ENCODE results near the gene GPSM3. TPM values are rescaled to one million over a fixed set of nuclear protein-coding genes. Genes with fewer than 3 reads are reported as not detected.
A peak's percentile ranks its signal among the peaks of the same experiment; 100 is the strongest.

The GPSM3 gene
- total RNA-seq, 1 donor from 2014 or later: 16.2 TPM

- no peaks in the 10 kb centered on the region for H3K36me3 ChIP-seq
- no peak overlapping the region for H3K27ac ChIP-seq
- TF ChIP-seq POLR2AphosphoS5 (IDR thresholded peaks at IDR 0.05; ENCODE audit: insufficient read depth in 1 of 2, low read depth in 1 of 2) (no peak), POLR2A (IDR thresholded peaks at IDR 0.05) (no peak)
- TF ChIP-seq, protein P1, sequence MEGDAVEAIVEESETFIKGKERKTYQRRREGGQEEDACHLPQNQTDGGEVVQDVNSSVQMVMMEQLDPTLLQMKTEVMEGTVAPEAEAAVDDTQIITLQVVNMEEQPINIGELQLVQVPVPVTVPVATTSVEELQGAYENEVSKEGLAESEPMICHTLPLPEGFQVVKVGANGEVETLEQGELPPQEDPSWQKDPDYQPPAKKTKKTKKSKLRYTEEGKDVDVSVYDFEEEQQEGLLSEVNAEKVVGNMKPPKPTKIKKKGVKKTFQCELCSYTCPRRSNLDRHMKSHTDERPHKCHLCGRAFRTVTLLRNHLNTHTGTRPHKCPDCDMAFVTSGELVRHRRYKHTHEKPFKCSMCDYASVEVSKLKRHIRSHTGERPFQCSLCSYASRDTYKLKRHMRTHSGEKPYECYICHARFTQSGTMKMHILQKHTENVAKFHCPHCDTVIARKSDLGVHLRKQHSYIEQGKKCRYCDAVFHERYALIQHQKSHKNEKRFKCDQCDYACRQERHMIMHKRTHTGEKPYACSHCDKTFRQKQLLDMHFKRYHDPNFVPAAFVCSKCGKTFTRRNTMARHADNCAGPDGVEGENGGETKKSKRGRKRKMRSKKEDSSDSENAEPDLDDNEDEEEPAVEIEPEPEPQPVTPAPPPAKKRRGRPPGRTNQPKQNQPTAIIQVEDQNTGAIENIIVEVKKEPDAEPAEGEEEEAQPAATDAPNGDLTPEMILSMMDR (IDR thresholded peaks at IDR 0.05): no peak
- H3K9me3 ChIP-seq: no peaks in the 10 kb centered on the region
- no peak for DNase-seq (ENCODE audit: extremely low spot score in 2 of 2)
- no peaks in the 10 kb centered on the region for H3K27me3 ChIP-seq
- intact Hi-C loops (cut with DNase I): no loop called here
- no peak overlapping the region for H3K4me3 ChIP-seq
- H3K4me1 ChIP-seq: no peaks in the 10 kb centered on the region
Observed at GRCh38 chr6:32224696-32225095, 32.3 kb upstream of the GPSM3 start.

DNA sequence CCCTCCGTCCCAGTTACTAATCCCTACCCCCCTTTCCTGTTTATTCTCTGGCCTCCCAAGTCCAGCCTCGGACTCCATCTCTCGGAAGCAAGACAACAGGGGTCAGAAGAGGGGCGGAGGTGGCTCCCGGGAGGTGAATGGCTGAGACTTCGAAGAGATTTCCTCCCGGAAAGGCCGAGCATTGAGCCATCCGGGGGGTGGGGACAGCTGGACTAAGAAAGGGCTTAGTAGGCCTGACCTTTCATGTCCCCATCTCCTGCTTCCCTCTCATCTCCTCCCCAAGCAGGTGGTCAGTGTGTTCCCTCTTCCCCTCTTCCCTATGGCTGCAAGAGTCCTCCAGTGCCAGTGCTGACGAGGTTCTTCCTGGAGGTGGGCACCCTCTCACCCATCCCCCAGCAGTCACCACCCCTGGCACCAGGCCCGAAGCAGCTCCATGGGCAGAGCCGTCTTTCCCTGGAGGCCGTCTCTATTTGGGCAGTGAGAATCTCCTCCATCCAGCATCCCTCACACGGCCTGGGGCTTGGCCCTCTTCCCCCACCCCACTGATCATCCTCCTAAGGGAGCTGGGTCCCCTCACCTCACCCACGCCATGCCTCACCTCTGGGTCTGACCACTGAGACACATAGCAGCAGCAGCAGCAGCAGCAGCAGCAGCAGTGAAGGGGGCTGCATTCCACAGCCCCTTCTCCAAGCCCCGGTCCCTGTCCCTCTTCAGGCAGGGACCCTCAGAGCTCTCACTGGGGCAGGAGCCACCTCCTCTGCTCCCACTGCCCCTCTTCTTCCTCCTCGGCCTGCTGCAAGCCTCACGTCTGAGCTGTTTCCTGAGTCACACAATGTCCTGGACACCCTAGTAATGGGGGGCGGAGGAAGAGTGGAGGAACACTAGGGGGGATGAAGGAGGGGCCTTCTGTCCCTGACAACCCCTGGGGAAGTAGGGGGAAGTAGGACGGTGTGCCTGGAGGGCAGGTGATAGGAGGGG lies 31.1 kb upstream of the GPSM3 start, which contains the start of gene NOTCH4:
Gene NOTCH4 (minus strand): TSS at position 810 of the 978 bp plus-strand sequence. CDS start 139 bp downstream, at position 671.
- H3K9me3 ChIP-seq: no peaks in the 10 kb centered on the region
- no peak for DNase-seq (ENCODE audit: extremely low spot score in 2 of 2)
- no peaks in the 10 kb centered on the region for H3K27me3 ChIP-seq
- intact Hi-C loops (cut with DNase I): no loop called here
- H3K4me1 ChIP-seq: no peaks in the 10 kb centered on the region
- H3K27ac ChIP-seq: peak within 1 kb of the TSS; percentile 27
- TF ChIP-seq, protein P1 (IDR thresholded peaks at IDR 0.05): no peak
- TF ChIP-seq POLR2A (IDR thresholded peaks at IDR 0.05): no peak
- no peak for TF ChIP-seq POLR2AphosphoS5 (IDR thresholded peaks at IDR 0.05; ENCODE audit: insufficient read depth in 1 of 2, low read depth in 1 of 2)
- H3K4me3 ChIP-seq: peak within 1 kb of the TSS in 1 of 2 donors; percentile 16
- no peaks in the 10 kb centered on the region for H3K36me3 ChIP-seq

DNA sequence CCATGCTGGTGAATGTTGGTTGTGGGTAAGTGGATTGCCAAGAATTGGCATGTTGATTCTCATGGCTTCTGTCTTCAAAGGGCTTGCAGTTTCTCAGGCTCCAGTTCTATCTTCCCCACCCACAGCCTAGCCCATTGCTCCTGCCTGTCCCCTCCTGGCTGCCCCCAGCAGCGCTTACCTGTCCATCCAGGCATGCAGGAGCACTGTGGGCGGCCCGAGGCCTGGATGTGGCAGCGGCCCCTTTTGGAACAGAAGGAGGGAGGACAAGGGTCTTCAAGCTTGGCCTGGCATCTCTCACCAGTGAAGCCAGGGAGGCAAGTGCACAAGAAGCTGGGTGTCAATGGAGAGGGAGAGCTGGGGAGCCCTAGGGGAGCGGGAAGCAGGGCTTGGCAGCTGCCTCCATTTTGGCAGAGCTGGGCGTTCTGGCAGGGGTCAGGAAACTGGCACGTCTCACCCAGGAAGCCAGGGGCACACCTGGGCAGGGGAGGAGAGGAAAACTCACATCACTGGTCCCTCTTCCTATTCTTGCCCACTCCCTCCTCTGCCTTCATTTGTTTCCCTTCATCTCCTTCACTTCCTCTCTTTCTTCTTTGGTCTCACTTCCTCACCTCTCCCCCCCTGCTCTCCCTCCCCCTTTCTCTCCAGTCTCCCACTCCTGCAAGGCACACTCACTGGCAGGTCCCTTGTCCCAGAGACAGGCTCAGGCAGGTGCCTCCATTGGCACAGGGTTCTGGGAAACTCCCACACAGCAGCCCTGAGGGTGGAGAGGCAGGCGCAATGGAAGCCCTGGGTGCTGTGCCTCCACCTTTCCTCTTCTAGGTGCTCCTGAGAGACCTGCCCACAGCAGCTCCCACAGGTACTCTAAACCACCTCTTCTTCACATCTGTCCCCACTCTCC lies 30.1 kb upstream of the GPSM3 start:
- H3K27ac ChIP-seq: peak overlapping the region; percentile 27
- H3K4me3 ChIP-seq: peak overlapping the region in 1 of 2 donors; percentile 16
- no peak for DNase-seq (ENCODE audit: extremely low spot score in 2 of 2)
- no peaks in the 10 kb centered on the region for H3K4me1 ChIP-seq
- no peaks in the 10 kb centered on the region for H3K36me3 ChIP-seq
- TF ChIP-seq POLR2A (IDR thresholded peaks at IDR 0.05): no peak
- intact Hi-C loops (cut with DNase I): no loop called here
- no peaks in the 10 kb centered on the region for H3K27me3 ChIP-seq
- no peaks in the 10 kb centered on the region for H3K9me3 ChIP-seq

DNA sequence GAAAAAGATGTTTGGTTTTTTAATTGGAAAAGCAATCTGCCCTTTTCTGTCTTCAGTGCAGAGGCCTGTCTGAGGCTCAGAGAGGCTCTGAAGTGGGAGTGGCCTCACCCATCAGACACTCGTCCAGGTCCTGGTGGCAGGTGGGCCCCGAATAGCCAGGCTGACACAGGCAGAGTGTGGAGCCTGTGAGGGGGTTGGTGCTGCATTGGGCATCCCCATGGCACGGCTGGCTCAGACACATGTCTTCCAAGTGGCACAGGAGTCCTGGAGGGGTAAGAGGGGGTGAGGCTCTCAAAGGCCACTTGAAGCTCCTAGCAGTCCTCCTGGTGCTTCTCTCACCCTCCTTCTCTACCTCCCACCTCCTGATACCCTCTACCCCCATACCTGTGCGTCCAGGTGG lies 27.6 kb upstream of the GPSM3 start:
- intact Hi-C loops (cut with DNase I): no loop called here
- no peaks in the 10 kb centered on the region for H3K36me3 ChIP-seq
- H3K27ac ChIP-seq: no peak overlapping the region
- no peaks in the 10 kb centered on the region for H3K27me3 ChIP-seq
- DNase-seq (ENCODE audit: extremely low spot score in 2 of 2): no peak
- no peaks in the 10 kb centered on the region for H3K9me3 ChIP-seq
- H3K4me3 ChIP-seq: no peak overlapping the region
- H3K4me1 ChIP-seq: no peaks in the 10 kb centered on the region
- TF ChIP-seq, protein P1 (IDR thresholded peaks at IDR 0.05): no peak
- TF ChIP-seq POLR2A (IDR thresholded peaks at IDR 0.05) (no peak), POLR2AphosphoS5 (IDR thresholded peaks at IDR 0.05; ENCODE audit: insufficient read depth in 1 of 2, low read depth in 1 of 2) (no peak)

GRCh38 chr6:32218167-32218566 lies 25.7 kb upstream of the GPSM3 start:
- TF ChIP-seq, protein P1 (IDR thresholded peaks at IDR 0.05): no peak
- TF ChIP-seq POLR2A (IDR thresholded peaks at IDR 0.05): no peak
- no peak for TF ChIP-seq POLR2AphosphoS5 (IDR thresholded peaks at IDR 0.05; ENCODE audit: insufficient read depth in 1 of 2, low read depth in 1 of 2)
- Histone ChIP-seq H3K4me1 (no peaks in the 10 kb centered on the region), H3K27ac (no peak overlapping the region), H3K36me3 (no peaks in the 10 kb centered on the region), H3K27me3 (no peaks in the 10 kb centered on the region), H3K4me3 (no peak overlapping the region), H3K9me3 (no peaks in the 10 kb centered on the region)
- intact Hi-C loops (cut with DNase I): no loop called here
- DNase-seq (ENCODE audit: extremely low spot score in 2 of 2): no peak

Data from vagina (tissue), 2 donors.